HFFc6 (cell line): ENCODE data around the gene FMNL3. TPM values are rescaled to one million over a fixed set of nuclear protein-coding genes. Genes with fewer than 3 reads are reported as not detected.

Experiments
- DNase-seq: peaks from one replicate; pipeline ENCODE4 v3.0.0-alpha.2; 2018
- H3K27ac Mint-ChIP-seq: 2 replicates; pipeline ENCODE4 v1.8.0; 2020; ENCODE audit warnings: mild to moderate bottlenecking, mixed read lengths
- H3K27me3 Mint-ChIP-seq: 2 replicates; pipeline ENCODE4 v1.8.0; 2021; ENCODE audit warnings: mild to moderate bottlenecking, moderate library complexity, mixed read lengths; ENCODE audit not compliant: insufficient read depth
- H3K36me3 Mint-ChIP-seq: 2 replicates; pipeline ENCODE4 v1.8.0; 2021; ENCODE audit warnings: low read depth, mixed read lengths
- H3K4me1 Mint-ChIP-seq: 2 replicates; pipeline ENCODE4 v1.8.0; 2020; ENCODE audit warnings: low read depth, mixed read lengths
- H3K4me3 Mint-ChIP-seq: 2 replicates; pipeline ENCODE4 v1.8.0; 2020; ENCODE audit warnings: mild to moderate bottlenecking, moderate library complexity, mixed read lengths
- H3K9me3 Mint-ChIP-seq: 2 replicates; pipeline ENCODE4 v1.8.0; 2020; ENCODE audit warnings: mild to moderate bottlenecking, mixed read lengths
- total RNA-seq, 6 experiments: library from RNA; stranded (reverse); fragmentation: NEBNext Ultra II Directional; extraction: Animal tissue kit (Norgen Biotek cat#: 25700); gene quantifications; 2 replicates in 1 of 6; 3 replicates in 5 of 6; pipeline ENCODE4 v1.2.3, GENCODE V29; 2021
- TF ChIP-seq, protein P1 (sequence below): fragments of 200-600 bp; sonication (generic); IDR thresholded peaks from 2 replicates; pipeline ENCODE4 v1.5.0; 2021; ENCODE audit warnings: antibody characterized with exemption, mild to moderate bottlenecking

FMNL3 gene
- total RNA-seq, 6 experiments from 2014 or later = 15.8 to 21.8 (median 19.5) TPM

DNA sequence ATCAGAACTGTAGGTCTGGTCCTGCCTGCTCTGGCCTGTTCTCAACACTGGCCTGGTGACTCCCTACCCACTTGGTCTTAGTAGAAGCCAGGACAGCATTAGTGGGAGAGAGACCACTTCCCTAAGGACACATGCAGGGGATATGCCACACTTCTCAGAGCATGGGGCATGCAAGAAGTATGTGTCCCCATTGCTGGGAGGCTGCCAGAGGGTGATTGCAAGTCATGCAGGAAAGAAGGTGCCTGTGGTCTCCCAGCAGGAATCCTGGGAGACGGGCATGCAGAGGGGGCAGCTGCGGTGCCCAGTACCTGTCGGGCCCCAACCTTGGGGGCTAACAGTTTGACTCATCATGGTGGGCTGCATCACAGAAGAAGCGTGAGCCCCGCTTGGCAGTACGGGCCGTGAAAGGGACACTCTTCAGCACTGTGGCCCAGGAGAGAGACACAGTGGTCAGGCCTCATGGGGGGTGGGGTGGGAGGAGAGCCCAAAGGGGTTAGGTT, 60.8 kb downstream of the FMNL3 start:
- no peak overlapping the region for H3K27ac Mint-ChIP-seq
- H3K27me3 Mint-ChIP-seq = peaks cover 7% of the 10 kb centered on the region
- no peak overlapping the region for H3K4me3 Mint-ChIP-seq
- TF ChIP-seq, protein P1, sequence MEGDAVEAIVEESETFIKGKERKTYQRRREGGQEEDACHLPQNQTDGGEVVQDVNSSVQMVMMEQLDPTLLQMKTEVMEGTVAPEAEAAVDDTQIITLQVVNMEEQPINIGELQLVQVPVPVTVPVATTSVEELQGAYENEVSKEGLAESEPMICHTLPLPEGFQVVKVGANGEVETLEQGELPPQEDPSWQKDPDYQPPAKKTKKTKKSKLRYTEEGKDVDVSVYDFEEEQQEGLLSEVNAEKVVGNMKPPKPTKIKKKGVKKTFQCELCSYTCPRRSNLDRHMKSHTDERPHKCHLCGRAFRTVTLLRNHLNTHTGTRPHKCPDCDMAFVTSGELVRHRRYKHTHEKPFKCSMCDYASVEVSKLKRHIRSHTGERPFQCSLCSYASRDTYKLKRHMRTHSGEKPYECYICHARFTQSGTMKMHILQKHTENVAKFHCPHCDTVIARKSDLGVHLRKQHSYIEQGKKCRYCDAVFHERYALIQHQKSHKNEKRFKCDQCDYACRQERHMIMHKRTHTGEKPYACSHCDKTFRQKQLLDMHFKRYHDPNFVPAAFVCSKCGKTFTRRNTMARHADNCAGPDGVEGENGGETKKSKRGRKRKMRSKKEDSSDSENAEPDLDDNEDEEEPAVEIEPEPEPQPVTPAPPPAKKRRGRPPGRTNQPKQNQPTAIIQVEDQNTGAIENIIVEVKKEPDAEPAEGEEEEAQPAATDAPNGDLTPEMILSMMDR = no peak
- peaks cover 5% of the 10 kb centered on the region; the same call in 1 of the 2 replicates for H3K36me3 Mint-ChIP-seq
- H3K4me1 Mint-ChIP-seq = no peaks in the 10 kb centered on the region
- DNase-seq = no peak
- no peaks in the 10 kb centered on the region for H3K9me3 Mint-ChIP-seq

DNA sequence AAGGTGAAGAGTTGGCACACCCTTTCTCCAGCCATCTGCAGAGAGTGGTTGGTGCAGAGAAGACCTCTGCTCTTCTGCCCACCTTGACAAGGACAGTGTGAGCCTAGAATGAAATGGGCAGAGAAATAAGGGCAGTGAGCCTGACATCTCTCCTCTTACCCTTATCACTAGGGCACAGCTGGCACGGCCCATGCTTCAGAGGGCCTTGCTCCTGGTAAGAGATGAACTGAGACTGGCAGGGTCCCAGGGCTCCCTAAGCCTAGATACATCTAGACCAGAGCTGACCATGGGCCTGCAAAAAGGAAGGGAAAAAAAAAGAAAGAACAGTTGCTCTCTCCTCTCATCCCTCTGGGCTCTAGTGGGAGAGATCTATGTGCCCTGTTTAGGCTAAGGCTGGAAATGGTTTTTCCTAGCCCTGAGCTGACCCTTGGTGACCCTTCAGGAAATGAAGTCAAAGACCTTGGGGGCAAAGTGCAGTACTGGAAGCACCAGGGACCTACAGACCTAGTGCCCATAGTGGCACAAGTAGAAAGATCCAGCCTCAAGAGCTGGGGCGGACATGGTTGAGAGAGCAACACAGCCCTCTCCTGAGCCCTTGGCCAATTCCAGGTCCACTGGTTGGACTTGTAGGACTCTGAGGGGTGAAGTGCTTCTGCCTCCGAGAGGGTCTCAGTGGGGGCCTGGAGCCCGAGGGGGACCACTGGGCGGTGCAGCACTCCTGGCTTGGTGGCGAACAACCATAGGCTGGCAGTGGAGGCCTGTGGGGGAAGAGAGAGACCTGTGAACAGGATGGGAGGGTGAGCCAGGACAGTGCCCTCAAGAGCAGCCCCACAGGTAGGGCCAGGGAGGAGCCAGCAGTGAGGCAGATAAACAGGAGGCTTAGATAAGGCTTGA, 61.8 kb downstream of the FMNL3 start:
- Mint-ChIP-seq H3K27ac (no peak overlapping the region; the same call in 1 of the 2 replicates), H3K27me3 (peaks cover 9% of the 10 kb centered on the region), H3K36me3 (peaks cover 5% of the 10 kb centered on the region; the same call in 1 of the 2 replicates), H3K4me3 (no peak overlapping the region), H3K4me1 (no peaks in the 10 kb centered on the region), H3K9me3 (no peaks in the 10 kb centered on the region)
- TF ChIP-seq, protein P1 = no peak
- DNase-seq = no peak

DNA sequence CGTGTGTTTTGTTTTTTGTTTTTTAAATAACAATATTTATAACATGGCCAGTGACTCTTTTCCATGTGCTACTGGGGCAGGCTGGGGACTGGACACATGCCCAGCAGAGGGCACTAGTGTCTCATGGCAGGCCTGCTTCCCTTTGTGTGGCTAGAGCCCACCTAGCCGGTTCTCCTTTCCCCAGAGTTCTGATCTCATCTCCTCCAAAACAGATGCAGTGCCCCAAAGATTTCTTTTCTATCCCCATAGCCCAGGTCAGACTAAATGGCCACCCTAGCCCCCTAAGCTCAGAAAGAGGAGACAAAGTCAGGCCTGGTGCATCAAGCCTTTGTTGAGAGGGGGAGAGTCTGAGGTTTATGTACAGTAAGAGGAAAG, 62.6 kb downstream of the FMNL3 start:
- H3K4me1 Mint-ChIP-seq = no peaks in the 10 kb centered on the region
- peaks cover 5% of the 10 kb centered on the region; the same call in 1 of the 2 replicates for H3K36me3 Mint-ChIP-seq
- TF ChIP-seq, protein P1 = peak; percentile 96
- DNase-seq = peak; percentile 68
- no peak overlapping the region for H3K4me3 Mint-ChIP-seq
- peaks cover 9% of the 10 kb centered on the region for H3K27me3 Mint-ChIP-seq
- no peaks in the 10 kb centered on the region for H3K9me3 Mint-ChIP-seq
- peak overlapping the region; percentile 12 for H3K27ac Mint-ChIP-seq

DNA sequence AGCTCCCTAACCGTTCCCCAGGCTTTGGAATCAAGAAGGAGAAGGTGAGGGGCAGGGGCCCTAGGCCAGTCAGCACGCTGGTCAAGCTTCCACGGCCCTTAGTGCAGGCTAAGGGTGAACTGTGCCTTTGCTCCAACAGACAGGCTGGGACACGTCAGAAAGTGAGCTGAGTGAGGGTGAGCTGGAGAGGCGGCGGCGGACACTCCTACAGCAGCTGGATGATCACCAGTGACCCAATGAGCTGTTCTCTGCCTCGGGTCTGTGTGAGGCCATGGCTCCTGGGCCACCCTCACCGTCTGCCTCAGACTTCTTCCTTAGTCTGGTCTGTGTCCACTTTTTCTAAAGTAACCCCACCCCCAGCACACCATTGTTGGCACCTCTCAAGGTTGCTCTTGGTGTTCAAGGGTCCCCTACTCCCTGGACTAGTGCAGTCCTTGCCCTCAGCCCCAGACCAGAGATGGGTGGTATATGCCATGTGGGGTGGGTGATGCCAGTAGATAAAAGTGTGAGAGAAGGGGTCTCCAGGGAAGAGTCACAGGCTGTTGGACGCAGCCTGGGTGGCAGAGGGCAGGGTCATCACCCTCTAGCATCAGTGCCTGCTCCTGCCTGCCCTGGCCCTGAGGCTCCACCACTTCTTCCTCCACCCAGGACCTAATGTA, 63.1 kb downstream of the FMNL3 start:
- H3K4me3 Mint-ChIP-seq = no peak overlapping the region
- TF ChIP-seq, protein P1 = no peak
- no peaks in the 10 kb centered on the region for H3K4me1 Mint-ChIP-seq
- no peaks in the 10 kb centered on the region for H3K9me3 Mint-ChIP-seq
- H3K36me3 Mint-ChIP-seq = peaks cover 10% of the 10 kb centered on the region; the same call in 1 of the 2 replicates
- no peak for DNase-seq
- H3K27ac Mint-ChIP-seq = peak overlapping the region; percentile 53
- H3K27me3 Mint-ChIP-seq = peaks cover 9% of the 10 kb centered on the region

DNA sequence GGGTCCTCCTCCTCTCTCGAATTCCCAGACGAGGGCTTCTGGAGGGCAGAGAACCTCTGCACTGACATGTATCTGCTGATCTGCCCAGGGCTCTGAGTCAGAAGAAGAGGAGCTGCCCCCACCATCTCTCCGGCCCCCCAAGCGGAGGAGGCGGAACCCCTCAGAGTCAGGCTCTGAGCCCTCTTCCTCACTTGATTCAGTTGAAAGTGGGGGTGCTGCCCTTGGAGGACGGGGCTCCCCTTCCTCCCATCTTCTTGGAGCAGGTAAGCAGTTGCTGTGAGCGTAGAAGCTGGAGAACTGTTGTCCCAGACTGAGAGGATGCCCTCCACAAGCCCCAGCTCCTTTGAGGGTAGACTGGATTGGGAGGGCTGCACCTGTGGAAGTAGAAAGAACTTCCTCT, 64.1 kb downstream of the FMNL3 start:
- TF ChIP-seq, protein P1 = no peak
- no peaks in the 10 kb centered on the region for H3K9me3 Mint-ChIP-seq
- H3K4me3 Mint-ChIP-seq = no peak overlapping the region
- no peak for DNase-seq
- peaks cover 7% of the 10 kb centered on the region for H3K27me3 Mint-ChIP-seq
- no peaks in the 10 kb centered on the region for H3K4me1 Mint-ChIP-seq
- H3K27ac Mint-ChIP-seq = no peak overlapping the region
- peaks cover 10% of the 10 kb centered on the region; the same call in 1 of the 2 replicates for H3K36me3 Mint-ChIP-seq
